Thyroid gland (tissue), 4 donors: ENCODE results near the gene TSPAN15.
"Not testable (repeated sequence)": the region's sequence is repeated elsewhere in the genome, so short reads cannot be mapped to it uniquely, and the experiment has no call there.

Source experiments
- POLR2A ChIP-seq, 2 donors: fragments of 450-650 bp; IDR thresholded peaks; one replicate each; pipeline ENCODE4 v1.6.1; 2017; ENCODE audit warnings: antibody characterized with exemption in 2 of 2, mild to moderate bottlenecking in 2 of 2, moderate library complexity in 1 of 2
- TF ChIP-seq, protein P1 (sequence below), 6 experiments: fragments of 200-600 bp in 3 of 6; fragments of 450-650 bp in 3 of 6; sonication (generic) in 3 of 6; IDR thresholded peaks; one replicate each; pipeline ENCODE4 v1.5.1; 2016 to 2019; ENCODE audit warnings: antibody characterized with exemption in 6 of 6, mild to moderate bottlenecking in 2 of 6, inconsistent platforms in 1 of 6, moderate library complexity in 1 of 6

GRCh38 chr10:69488856-69489255, 37.6 kb downstream of the TSPAN15 start:
- TF ChIP-seq, protein P1, sequence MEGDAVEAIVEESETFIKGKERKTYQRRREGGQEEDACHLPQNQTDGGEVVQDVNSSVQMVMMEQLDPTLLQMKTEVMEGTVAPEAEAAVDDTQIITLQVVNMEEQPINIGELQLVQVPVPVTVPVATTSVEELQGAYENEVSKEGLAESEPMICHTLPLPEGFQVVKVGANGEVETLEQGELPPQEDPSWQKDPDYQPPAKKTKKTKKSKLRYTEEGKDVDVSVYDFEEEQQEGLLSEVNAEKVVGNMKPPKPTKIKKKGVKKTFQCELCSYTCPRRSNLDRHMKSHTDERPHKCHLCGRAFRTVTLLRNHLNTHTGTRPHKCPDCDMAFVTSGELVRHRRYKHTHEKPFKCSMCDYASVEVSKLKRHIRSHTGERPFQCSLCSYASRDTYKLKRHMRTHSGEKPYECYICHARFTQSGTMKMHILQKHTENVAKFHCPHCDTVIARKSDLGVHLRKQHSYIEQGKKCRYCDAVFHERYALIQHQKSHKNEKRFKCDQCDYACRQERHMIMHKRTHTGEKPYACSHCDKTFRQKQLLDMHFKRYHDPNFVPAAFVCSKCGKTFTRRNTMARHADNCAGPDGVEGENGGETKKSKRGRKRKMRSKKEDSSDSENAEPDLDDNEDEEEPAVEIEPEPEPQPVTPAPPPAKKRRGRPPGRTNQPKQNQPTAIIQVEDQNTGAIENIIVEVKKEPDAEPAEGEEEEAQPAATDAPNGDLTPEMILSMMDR (IDR thresholded peaks at IDR 0.05), result not testable (repeated sequence)
- TF ChIP-seq POLR2A (IDR thresholded peaks at IDR 0.05), result not testable (repeated sequence)
